PFSK-1 (cell line): ENCODE data around the gene CRISPLD2.

ENCODE experiments used
- POLR2AphosphoS5 ChIP-seq: IDR thresholded peaks from 2 replicates; pipeline ENCODE4 v1.6.1; 2012; ENCODE audit warnings: low read depth, mild to moderate bottlenecking, control low read depth, low read length, moderate library complexity
- SIN3A ChIP-seq: IDR thresholded peaks from 2 replicates; pipeline ENCODE4 v1.6.1; 2012; ENCODE audit warnings: mild to moderate bottlenecking, low read length, moderate library complexity, borderline replicate concordance; ENCODE audit not compliant: insufficient read depth
- TAF1 ChIP-seq: IDR thresholded peaks from 2 replicates; pipeline ENCODE4 v1.6.1; 2012; ENCODE audit warnings: low read length, control low read depth, borderline replicate concordance; ENCODE audit not compliant: insufficient read depth

DNA sequence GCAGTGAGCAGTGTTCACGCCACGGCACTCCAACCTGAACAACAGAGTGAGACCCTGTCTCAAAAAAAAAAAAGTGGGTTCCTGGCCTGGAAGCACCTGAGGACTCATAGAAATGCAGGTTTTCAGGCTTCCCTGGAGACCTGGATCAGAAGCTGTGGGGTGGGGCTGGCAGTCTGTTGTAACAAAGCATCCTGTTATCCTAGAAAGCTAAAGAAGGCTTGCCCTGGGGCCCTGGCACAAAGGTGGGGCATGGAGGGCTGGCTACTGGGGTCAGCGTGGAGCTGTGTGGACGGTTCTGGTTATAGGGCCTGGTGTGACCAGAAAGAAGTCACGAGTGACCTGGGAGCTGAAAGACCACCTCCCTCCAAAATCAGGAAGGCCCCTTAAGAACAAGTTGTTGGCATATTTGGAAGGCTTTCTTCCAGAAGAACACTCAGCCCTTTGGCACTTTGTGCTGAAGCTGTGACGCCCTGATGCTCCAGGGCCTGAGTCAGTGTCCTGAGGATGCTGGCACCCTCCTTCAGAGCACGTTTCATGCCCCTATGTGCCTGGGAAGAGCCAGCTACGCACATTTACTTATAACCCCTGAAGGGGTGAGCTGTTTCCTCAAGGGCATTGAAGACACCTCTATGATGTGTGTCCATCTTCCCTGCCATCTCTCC, 6.2 kb downstream of the CRISPLD2 start:
- TF ChIP-seq POLR2AphosphoS5: no peak
- no peak for TF ChIP-seq TAF1
- no peak for TF ChIP-seq SIN3A
